HepG2 (cell line): ENCODE measurements around the gene VPS52. TPM values are rescaled to one million over a fixed set of nuclear protein-coding genes. Genes with fewer than 3 reads are reported as not detected.

Experiments used
- AHR ChIP-seq: IDR thresholded peaks from 2 replicates; pipeline ENCODE4 v1.6.1; 2018; ENCODE audit warnings: missing genetic modification reagents, missing compliant biosample characterization
- DNMT1 ChIP-seq: sonication (generic); formaldehyde crosslinking; IDR thresholded peaks from 2 replicates; pipeline ENCODE4 v1.5.1; 2020; ENCODE audit warnings: mild to moderate bottlenecking, missing genetic modification reagents
- GATAD1 ChIP-seq: IDR thresholded peaks from 2 replicates; pipeline ENCODE4 v1.6.1; 2016; ENCODE audit warnings: missing genetic modification reagents, missing compliant biosample characterization
- IKZF4 ChIP-seq: sonication (generic); formaldehyde crosslinking; IDR thresholded peaks from 2 replicates; pipeline ENCODE4 v1.5.1; 2020; ENCODE audit warnings: borderline replicate concordance, mild to moderate bottlenecking, low read depth, missing genetic modification reagents; ENCODE audit errors: not compliant biosample characterization
- KDM5A ChIP-seq: fragments of 200-600 bp; sonication (generic); IDR thresholded peaks from 2 replicates; pipeline ENCODE4 v1.7.0; 2018; ENCODE audit warnings: antibody characterized with exemption, mild to moderate bottlenecking, low read length, borderline replicate concordance
- MYNN ChIP-seq: sonication (generic); formaldehyde crosslinking; IDR thresholded peaks from 2 replicates; pipeline ENCODE4 v1.4.0; 2020; ENCODE audit warnings: mild to moderate bottlenecking, low read depth, missing genetic modification reagents
- PAF1 ChIP-seq: IDR thresholded peaks from 2 replicates; pipeline ENCODE4 v1.6.1; 2016; ENCODE audit warnings: missing genetic modification reagents, missing compliant biosample characterization
- RBFOX2 ChIP-seq: fragments of 200-400 bp; formaldehyde crosslinking; IDR thresholded peaks from 2 replicates; pipeline ENCODE4 v1.6.1; 2017; ENCODE audit warnings: low read depth, mild to moderate bottlenecking, low read length
- RBM22 ChIP-seq: fragments of 200-400 bp; formaldehyde crosslinking; optimal IDR thresholded peaks from 2 replicates; pipeline ENCODE3; 2017; ENCODE audit warnings: mild to moderate bottlenecking, low read length, moderate library complexity
- SAFB2 ChIP-seq: sonication (generic); formaldehyde crosslinking; IDR thresholded peaks from 2 replicates; pipeline ENCODE4 v1.5.1; 2020; ENCODE audit warnings: missing genetic modification reagents, low read depth, mild to moderate bottlenecking, borderline replicate concordance
- SALL1 ChIP-seq: sonication (generic); formaldehyde crosslinking; IDR thresholded peaks from 2 replicates; pipeline ENCODE4 v1.8.0; 2022; ENCODE audit warnings: mild to moderate bottlenecking, missing genetic modification reagents
- ZBTB38 ChIP-seq: sonication (generic); formaldehyde crosslinking; IDR thresholded peaks from 2 replicates; pipeline ENCODE4 v1.5.1; 2020; ENCODE audit warnings: mild to moderate bottlenecking, missing genetic modification reagents
- ZNF121 ChIP-seq: sonication (generic); formaldehyde crosslinking; IDR thresholded peaks from 2 replicates; pipeline ENCODE4 v1.5.0; 2020; ENCODE audit warnings: mild to moderate bottlenecking, missing genetic modification reagents
- ZNF292 ChIP-seq: sonication (generic); formaldehyde crosslinking; IDR thresholded peaks from 2 replicates; pipeline ENCODE4 v1.8.1; 2022; ENCODE audit warnings: mild to moderate bottlenecking, low read depth, missing genetic modification reagents, borderline replicate concordance
- ZNF547 ChIP-seq: sonication (generic); formaldehyde crosslinking; IDR thresholded peaks from 2 replicates; pipeline ENCODE4 v1.5.1; 2020; ENCODE audit warnings: mild to moderate bottlenecking, missing genetic modification reagents
- ZNF598 ChIP-seq: sonication (generic); formaldehyde crosslinking; IDR thresholded peaks from 2 replicates; pipeline ENCODE4 v1.5.1; 2020; ENCODE audit warnings: mild to moderate bottlenecking, missing genetic modification reagents, borderline replicate concordance
- ZNF605 ChIP-seq: sonication (generic); formaldehyde crosslinking; IDR thresholded peaks from 2 replicates; pipeline ENCODE4 v1.8.0; 2022; ENCODE audit warnings: mild to moderate bottlenecking, missing genetic modification reagents
- ZNF629 ChIP-seq: sonication (generic); formaldehyde crosslinking; conservative IDR thresholded peaks from 2 replicates; pipeline ENCODE4 v1.5.0; 2020; ENCODE audit warnings: missing genetic modification reagents
- ZNF782 ChIP-seq: sonication (generic); formaldehyde crosslinking; IDR thresholded peaks from 2 replicates; pipeline ENCODE4 v1.4.0; 2020; ENCODE audit warnings: missing genetic modification reagents, mild to moderate bottlenecking, borderline replicate concordance
- ZSCAN12 ChIP-seq: sonication (generic); formaldehyde crosslinking; IDR thresholded peaks from 2 replicates; pipeline ENCODE4 v1.9.0; 2021; ENCODE audit warnings: mild to moderate bottlenecking, missing genetic modification reagents
- polyA plus RNA-seq, 8 experiments: library from polyadenylated mRNA; depleted of rRNA in 3 of 8; stranded (reverse) in 7 of 8; unstranded in 1 of 8; fragments of >200 nt; fragmentation: Illumina TruSeq in 4 of 8; extraction: Trizol in 4 of 8; gene quantifications; 2 replicates each; pipeline versions ENCODE4 v1.2.1 to v1.2.3, GENCODE V29; 2011 to 2016; ENCODE audit warnings: low read depth in 4 of 8, missing spikeins in 1 of 8, mixed read lengths in 1 of 8; ENCODE audit not compliant: insufficient read depth in 1 of 8
- total RNA-seq, 5 experiments: library from RNA; depleted of rRNA; stranded (reverse); fragments of >200 nt; fragmentation: Illumina TruSeq; extraction: Trizol; gene quantifications; 2 replicates each; pipeline ENCODE4 v1.2.3, GENCODE V29; 2016; ENCODE audit warnings: low read depth in 1 of 5
- TF ChIP-seq, protein P1 (sequence below): sonication (generic); formaldehyde crosslinking; IDR thresholded peaks from 2 replicates; pipeline ENCODE4 v1.5.1; 2020; ENCODE audit warnings: mild to moderate bottlenecking, missing genetic modification reagents
- TF ChIP-seq, protein P2 (sequence below): sonication (generic); formaldehyde crosslinking; IDR thresholded peaks from 2 replicates; pipeline ENCODE4 v1.5.0; 2020; ENCODE audit warnings: missing genetic modification reagents

The VPS52 gene
- total and polyA plus RNA-seq, 2 of the 13 experiments (the other 11 are each of a cell fraction or from before 2014, with no cell fraction given), result 48.9 to 85.5 TPM

DNA sequence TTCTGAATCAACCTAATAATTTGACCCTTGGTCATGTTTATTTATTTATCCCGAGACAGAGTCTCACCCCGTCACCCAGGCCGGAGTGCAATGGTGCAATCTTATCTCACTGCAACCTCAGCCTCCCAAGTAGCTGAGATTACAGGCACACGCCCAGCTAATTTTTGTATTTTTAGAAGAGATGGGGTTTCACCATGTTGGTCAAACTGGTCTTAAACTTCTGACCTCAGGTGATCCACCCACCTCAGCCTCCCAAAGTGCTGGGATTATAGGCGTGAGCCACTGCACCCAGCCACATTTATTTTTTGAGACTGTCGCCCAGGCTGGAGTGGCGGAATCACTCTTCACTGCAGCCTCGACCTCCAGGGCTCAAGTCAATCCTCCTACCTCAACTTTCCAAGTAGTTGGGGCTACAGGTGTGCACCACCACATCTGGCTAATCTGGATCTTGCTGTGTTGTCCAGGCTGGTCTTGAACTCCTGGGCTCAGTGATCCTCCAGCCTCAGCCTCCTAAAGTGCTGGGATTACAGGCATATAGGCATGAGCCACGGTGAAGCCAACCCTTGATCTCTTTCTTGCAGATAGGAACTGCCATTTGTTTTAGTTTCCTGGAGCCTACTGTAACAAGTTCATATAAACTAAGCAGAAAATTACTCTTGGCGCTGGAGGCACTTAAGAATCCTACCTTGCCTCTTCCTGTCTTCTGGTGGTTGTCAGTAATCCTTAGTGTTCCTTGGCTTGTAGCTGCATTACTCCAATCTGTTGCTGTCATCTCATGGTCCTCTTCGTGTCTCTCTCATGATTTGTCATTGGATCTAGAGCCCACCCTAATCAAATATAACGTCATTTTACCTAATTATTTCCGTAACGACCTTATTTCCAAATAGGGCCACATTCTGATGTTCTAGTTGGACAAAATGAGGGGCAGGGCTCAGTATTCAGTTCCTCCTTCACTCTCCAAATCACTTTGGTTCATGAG lies 2.5 kb upstream of the VPS52 start (continued):
- TF ChIP-seq, protein P1, sequence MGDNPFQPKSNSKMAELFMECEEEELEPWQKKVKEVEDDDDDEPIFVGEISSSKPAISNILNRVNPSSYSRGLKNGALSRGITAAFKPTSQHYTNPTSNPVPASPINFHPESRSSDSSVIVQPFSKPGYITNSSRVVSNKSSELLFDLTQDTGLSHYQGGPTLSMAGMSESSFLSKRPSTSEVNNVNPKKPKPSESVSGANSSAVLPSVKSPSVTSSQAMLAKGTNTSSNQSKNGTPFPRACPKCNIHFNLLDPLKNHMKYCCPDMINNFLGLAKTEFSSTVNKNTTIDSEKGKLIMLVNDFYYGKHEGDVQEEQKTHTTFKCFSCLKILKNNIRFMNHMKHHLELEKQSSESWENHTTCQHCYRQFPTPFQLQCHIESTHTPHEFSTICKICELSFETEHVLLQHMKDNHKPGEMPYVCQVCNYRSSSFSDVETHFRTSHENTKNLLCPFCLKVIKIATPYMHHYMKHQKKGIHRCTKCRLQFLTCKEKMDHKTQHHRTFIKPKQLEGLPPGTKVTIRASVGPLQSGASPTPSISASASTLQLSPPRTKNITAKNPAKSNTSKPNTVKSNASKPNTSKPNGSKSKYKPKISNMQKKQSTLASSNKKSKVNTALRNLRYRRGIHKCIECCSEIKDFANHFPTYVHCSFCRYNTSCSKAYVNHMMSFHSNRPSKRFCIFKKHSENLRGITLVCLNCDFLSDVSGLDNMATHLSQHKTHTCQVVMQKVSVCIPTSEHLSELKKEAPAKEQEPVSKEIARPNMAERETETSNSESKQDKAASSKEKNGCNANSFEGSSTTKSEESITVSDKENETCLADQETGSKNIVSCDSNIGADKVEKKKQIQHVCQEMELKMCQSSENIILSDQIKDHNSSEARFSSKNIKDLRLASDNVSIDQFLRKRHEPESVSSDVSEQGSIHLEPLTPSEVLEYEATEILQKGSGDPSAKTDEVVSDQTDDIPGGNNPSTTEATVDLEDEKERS (CRISPR knock-in tag), result peak; percentile 67; the same call in 1 of the 2 replicates
- TF ChIP-seq ZSCAN12 (CRISPR knock-in tag), result no peak
- TF ChIP-seq ZNF547 (CRISPR knock-in tag), result 0 out of 2 replicates have a peak, but pooled peaks have one; percentile 27
- TF ChIP-seq ZNF782 (CRISPR knock-in tag), result no peak
- TF ChIP-seq, protein P2, sequence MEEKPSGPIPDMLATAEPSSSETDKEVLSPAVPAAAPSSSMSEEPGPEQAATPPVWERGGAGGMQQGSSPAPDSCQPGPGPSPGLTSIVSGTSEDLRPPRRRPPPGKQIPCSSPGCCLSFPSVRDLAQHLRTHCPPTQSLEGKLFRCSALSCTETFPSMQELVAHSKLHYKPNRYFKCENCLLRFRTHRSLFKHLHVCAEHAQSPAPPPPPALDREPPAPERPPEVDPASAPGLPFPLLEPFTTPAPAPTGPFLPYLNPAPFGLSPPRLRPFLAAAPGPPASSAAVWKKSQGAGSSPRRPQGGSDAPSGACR (CRISPR knock-in tag), result 0 out of 2 replicates have a peak, but pooled peaks have one; percentile 32
- peak; percentile 55 for TF ChIP-seq IKZF4
- 0 out of 2 replicates have a peak, but pooled peaks have one; percentile 24 for TF ChIP-seq ZNF292 (CRISPR knock-in tag)
- 0 out of 2 replicates have a peak, but pooled peaks have one; percentile 54 for TF ChIP-seq ZNF605 (CRISPR knock-in tag)
- peak; percentile 60; the same call in 1 of the 2 replicates for TF ChIP-seq RBFOX2
- TF ChIP-seq ZNF598, result peak; percentile 71; the same call in 1 of the 2 replicates
- TF ChIP-seq SALL1, result 0 out of 2 replicates have a peak, but pooled peaks have one; percentile 26
- 0 out of 2 replicates have a peak, but pooled peaks have one; percentile 39 for TF ChIP-seq SAFB2 (CRISPR knock-in tag)
- TF ChIP-seq AHR (CRISPR knock-in tag), result 0 out of 2 replicates have a peak, but pooled peaks have one; percentile 35
- peak; percentile 49; the same call in 1 of the 2 replicates for TF ChIP-seq ZBTB38 (CRISPR knock-in tag)
- TF ChIP-seq ZNF121 (CRISPR knock-in tag), result peak; percentile 92
- 0 out of 2 replicates have a peak, but pooled peaks have one; percentile 9 for TF ChIP-seq GATAD1
- peak; percentile 79; the same call in 1 of the 2 replicates for TF ChIP-seq PAF1 (CRISPR knock-in tag)
- TF ChIP-seq DNMT1 (CRISPR knock-in tag), result 0 out of 2 replicates have a peak, but pooled peaks have one; percentile 51
- no peak for TF ChIP-seq MYNN (CRISPR knock-in tag)
- TF ChIP-seq KDM5A, result no peak
- no peak for TF ChIP-seq ZNF629 (CRISPR knock-in tag)
- peak; percentile 33 for TF ChIP-seq RBM22
